K562 (cell line): Measurements from ENCODE around the gene NFIL3. TPM values are rescaled to one million over a fixed set of nuclear protein-coding genes. Genes with fewer than 3 reads are reported as not detected.

Experiments
- COPS2 ChIP-seq: fragments of 450-650 bp; conservative IDR thresholded peaks from 2 replicates; pipeline ENCODE4 v1.6.1; 2016; ENCODE audit warnings: mild to moderate bottlenecking, moderate library complexity
- MBD2 ChIP-seq: sonication (generic); IDR thresholded peaks from 2 replicates; pipeline ENCODE4 v1.6.1; 2016; ENCODE audit warnings: low read depth, borderline replicate concordance
- MIER1 ChIP-seq: fragments of 450-650 bp; IDR thresholded peaks from 2 replicates; pipeline ENCODE4 v1.6.1; 2016; ENCODE audit warnings: antibody characterized with exemption, mild to moderate bottlenecking, low read depth
- TCFL5 ChIP-seq: fragments of 250-450 bp; sonication (Bioruptor Pico); conservative IDR thresholded peaks from 2 replicates; pipeline ENCODE4 v1.6.1; 2021; ENCODE audit warnings: mild to moderate bottlenecking, moderate library complexity, matching md5 sums
- polyA plus RNA-seq, 8 experiments: library from polyadenylated mRNA; depleted of rRNA in 4 of 8; stranded (reverse) in 5 of 8; unstranded in 3 of 8; fragments of >200 nt; fragmentation: Nextera tagmentation in 2 of 8; fragmentation: Illumina TruSeq in 1 of 8; extraction: Ambion mirVana in 2 of 8; extraction: Trizol in 1 of 8; gene quantifications; 2 replicates each; pipeline versions ENCODE4 v1.2.1 to v1.2.3, GENCODE V29; 2011 to 2014; ENCODE audit warnings: inconsistent platforms in 1 of 8, missing spikeins in 1 of 8
- total RNA-seq, 7 experiments: library from RNA; depleted of rRNA in 6 of 7; stranded (reverse); fragments of >200 nt in 6 of 7; fragmentation: Illumina TruSeq in 2 of 7; extraction: Trizol in 2 of 7; gene quantifications; 2 replicates each; pipeline versions ENCODE4 v1.2.1 to v1.2.3, GENCODE V29; 2011 to 2021; ENCODE audit warnings: low replicate concordance in 1 of 7
- TF ChIP-seq, protein P1 (sequence below): fragments of 200-600 bp; sonication (generic); IDR thresholded peaks from one replicate; pipeline ENCODE4 v1.6.1; 2012; ENCODE audit warnings: mild to moderate bottlenecking, low read depth, low read length, inconsistent platforms
- TF ChIP-seq, protein P2 (sequence below): fragments of 450-650 bp; formaldehyde crosslinking; IDR thresholded peaks from 2 replicates; pipeline ENCODE4 v1.4.0; 2020; ENCODE audit warnings: mild to moderate bottlenecking, moderate library complexity
- TF ChIP-seq, protein P3 (sequence below): fragments of 250-450 bp; sonication (Bioruptor Pico); IDR thresholded peaks from 2 replicates; pipeline ENCODE4 v1.9.0; 2021; ENCODE audit warnings: mild to moderate bottlenecking, inconsistent platforms
- TF ChIP-seq, protein P4 (sequence below): fragments of 450-650 bp; formaldehyde crosslinking; IDR thresholded peaks from 2 replicates; pipeline ENCODE4 v1.4.0; 2022; ENCODE audit warnings: mild to moderate bottlenecking, moderate library complexity

The NFIL3 gene
- total and polyA plus RNA-seq, 9 of the 15 experiments (the other 6 are each of a cell fraction or from before 2014, with no cell fraction given): 3.2 to 16.1 (median 9.3) TPM

DNA sequence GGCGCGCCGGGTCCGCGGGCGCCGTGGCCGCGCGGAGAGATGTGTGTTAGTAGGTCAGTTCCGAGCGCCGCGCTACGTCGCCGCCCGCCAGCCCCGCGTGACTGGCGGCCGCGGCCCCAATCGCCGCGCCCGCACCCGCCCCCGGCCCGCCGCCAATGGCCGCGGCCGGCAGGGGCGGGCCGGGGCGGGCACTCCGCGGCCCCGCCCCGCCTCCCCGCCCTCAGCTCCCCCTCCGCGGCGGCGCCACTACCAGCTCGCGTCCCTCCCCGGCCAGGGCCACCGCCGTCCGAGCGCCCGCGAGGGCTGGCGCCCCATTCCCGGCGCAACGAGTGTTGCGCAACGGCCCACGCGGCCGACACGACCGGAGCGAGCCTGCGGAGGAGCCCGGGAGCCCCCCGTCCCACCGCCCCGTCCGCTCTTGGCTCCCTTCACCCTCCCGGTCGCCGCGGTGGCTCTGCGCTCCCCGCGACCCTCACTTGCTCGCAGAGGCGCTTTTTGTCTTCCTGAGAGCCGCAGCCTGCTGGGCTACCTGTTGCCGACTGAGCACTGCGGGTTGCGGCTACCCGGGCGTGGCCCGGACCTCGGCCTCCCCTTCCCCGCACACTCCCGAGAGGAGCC lies at the start of gene NFIL3 (continued):
- TF ChIP-seq, protein P1, sequence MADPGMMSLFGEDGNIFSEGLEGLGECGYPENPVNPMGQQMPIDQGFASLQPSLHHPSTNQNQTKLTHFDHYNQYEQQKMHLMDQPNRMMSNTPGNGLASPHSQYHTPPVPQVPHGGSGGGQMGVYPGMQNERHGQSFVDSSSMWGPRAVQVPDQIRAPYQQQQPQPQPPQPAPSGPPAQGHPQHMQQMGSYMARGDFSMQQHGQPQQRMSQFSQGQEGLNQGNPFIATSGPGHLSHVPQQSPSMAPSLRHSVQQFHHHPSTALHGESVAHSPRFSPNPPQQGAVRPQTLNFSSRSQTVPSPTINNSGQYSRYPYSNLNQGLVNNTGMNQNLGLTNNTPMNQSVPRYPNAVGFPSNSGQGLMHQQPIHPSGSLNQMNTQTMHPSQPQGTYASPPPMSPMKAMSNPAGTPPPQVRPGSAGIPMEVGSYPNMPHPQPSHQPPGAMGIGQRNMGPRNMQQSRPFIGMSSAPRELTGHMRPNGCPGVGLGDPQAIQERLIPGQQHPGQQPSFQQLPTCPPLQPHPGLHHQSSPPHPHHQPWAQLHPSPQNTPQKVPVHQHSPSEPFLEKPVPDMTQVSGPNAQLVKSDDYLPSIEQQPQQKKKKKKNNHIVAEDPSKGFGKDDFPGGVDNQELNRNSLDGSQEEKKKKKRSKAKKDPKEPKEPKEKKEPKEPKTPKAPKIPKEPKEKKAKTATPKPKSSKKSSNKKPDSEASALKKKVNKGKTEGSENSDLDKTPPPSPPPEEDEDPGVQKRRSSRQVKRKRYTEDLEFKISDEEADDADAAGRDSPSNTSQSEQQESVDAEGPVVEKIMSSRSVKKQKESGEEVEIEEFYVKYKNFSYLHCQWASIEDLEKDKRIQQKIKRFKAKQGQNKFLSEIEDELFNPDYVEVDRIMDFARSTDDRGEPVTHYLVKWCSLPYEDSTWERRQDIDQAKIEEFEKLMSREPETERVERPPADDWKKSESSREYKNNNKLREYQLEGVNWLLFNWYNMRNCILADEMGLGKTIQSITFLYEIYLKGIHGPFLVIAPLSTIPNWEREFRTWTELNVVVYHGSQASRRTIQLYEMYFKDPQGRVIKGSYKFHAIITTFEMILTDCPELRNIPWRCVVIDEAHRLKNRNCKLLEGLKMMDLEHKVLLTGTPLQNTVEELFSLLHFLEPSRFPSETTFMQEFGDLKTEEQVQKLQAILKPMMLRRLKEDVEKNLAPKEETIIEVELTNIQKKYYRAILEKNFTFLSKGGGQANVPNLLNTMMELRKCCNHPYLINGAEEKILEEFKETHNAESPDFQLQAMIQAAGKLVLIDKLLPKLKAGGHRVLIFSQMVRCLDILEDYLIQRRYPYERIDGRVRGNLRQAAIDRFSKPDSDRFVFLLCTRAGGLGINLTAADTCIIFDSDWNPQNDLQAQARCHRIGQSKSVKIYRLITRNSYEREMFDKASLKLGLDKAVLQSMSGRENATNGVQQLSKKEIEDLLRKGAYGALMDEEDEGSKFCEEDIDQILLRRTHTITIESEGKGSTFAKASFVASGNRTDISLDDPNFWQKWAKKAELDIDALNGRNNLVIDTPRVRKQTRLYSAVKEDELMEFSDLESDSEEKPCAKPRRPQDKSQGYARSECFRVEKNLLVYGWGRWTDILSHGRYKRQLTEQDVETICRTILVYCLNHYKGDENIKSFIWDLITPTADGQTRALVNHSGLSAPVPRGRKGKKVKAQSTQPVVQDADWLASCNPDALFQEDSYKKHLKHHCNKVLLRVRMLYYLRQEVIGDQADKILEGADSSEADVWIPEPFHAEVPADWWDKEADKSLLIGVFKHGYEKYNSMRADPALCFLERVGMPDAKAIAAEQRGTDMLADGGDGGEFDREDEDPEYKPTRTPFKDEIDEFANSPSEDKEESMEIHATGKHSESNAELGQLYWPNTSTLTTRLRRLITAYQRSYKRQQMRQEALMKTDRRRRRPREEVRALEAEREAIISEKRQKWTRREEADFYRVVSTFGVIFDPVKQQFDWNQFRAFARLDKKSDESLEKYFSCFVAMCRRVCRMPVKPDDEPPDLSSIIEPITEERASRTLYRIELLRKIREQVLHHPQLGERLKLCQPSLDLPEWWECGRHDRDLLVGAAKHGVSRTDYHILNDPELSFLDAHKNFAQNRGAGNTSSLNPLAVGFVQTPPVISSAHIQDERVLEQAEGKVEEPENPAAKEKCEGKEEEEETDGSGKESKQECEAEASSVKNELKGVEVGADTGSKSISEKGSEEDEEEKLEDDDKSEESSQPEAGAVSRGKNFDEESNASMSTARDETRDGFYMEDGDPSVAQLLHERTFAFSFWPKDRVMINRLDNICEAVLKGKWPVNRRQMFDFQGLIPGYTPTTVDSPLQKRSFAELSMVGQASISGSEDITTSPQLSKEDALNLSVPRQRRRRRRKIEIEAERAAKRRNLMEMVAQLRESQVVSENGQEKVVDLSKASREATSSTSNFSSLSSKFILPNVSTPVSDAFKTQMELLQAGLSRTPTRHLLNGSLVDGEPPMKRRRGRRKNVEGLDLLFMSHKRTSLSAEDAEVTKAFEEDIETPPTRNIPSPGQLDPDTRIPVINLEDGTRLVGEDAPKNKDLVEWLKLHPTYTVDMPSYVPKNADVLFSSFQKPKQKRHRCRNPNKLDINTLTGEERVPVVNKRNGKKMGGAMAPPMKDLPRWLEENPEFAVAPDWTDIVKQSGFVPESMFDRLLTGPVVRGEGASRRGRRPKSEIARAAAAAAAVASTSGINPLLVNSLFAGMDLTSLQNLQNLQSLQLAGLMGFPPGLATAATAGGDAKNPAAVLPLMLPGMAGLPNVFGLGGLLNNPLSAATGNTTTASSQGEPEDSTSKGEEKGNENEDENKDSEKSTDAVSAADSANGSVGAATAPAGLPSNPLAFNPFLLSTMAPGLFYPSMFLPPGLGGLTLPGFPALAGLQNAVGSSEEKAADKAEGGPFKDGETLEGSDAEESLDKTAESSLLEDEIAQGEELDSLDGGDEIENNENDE: no peak
- no peak for TF ChIP-seq COPS2
- TF ChIP-seq, protein P2, sequence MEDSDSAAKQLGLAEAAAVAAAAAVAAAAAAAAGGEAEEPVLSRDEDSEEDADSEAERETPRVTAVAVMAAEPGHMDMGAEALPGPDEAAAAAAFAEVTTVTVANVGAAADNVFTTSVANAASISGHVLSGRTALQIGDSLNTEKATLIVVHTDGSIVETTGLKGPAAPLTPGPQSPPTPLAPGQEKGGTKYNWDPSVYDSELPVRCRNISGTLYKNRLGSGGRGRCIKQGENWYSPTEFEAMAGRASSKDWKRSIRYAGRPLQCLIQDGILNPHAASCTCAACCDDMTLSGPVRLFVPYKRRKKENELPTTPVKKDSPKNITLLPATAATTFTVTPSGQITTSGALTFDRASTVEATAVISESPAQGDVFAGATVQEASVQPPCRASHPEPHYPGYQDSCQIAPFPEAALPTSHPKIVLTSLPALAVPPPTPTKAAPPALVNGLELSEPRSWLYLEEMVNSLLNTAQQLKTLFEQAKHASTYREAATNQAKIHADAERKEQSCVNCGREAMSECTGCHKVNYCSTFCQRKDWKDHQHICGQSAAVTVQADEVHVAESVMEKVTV (CRISPR knock-in tag): no peak
- TF ChIP-seq, protein P3, sequence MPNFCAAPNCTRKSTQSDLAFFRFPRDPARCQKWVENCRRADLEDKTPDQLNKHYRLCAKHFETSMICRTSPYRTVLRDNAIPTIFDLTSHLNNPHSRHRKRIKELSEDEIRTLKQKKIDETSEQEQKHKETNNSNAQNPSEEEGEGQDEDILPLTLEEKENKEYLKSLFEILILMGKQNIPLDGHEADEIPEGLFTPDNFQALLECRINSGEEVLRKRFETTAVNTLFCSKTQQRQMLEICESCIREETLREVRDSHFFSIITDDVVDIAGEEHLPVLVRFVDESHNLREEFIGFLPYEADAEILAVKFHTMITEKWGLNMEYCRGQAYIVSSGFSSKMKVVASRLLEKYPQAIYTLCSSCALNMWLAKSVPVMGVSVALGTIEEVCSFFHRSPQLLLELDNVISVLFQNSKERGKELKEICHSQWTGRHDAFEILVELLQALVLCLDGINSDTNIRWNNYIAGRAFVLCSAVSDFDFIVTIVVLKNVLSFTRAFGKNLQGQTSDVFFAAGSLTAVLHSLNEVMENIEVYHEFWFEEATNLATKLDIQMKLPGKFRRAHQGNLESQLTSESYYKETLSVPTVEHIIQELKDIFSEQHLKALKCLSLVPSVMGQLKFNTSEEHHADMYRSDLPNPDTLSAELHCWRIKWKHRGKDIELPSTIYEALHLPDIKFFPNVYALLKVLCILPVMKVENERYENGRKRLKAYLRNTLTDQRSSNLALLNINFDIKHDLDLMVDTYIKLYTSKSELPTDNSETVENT (CRISPR knock-in tag): no peak
- no peak for TF ChIP-seq MBD2
- no peak for TF ChIP-seq MIER1
- TF ChIP-seq, protein P4, sequence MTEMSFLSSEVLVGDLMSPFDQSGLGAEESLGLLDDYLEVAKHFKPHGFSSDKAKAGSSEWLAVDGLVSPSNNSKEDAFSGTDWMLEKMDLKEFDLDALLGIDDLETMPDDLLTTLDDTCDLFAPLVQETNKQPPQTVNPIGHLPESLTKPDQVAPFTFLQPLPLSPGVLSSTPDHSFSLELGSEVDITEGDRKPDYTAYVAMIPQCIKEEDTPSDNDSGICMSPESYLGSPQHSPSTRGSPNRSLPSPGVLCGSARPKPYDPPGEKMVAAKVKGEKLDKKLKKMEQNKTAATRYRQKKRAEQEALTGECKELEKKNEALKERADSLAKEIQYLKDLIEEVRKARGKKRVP: no peak
- TF ChIP-seq TCFL5 (CRISPR knock-in tag): no peak
